ENCODE results near the gene SPDYE6.
A peak's percentile ranks its signal among the peaks of the same experiment; 100 is the strongest.
"Not testable (repeated sequence)": the region's sequence is repeated elsewhere in the genome, so short reads cannot be mapped to it uniquely, and the experiment has no call there.

SPDYE6 gene

GRCh38 chr7:102365390-102365789 is 9.1 kb upstream of the SPDYE6 start:
- not testable (repeated sequence) for H3K4me3 ChIP-seq, H3K27ac ChIP-seq

DNA sequence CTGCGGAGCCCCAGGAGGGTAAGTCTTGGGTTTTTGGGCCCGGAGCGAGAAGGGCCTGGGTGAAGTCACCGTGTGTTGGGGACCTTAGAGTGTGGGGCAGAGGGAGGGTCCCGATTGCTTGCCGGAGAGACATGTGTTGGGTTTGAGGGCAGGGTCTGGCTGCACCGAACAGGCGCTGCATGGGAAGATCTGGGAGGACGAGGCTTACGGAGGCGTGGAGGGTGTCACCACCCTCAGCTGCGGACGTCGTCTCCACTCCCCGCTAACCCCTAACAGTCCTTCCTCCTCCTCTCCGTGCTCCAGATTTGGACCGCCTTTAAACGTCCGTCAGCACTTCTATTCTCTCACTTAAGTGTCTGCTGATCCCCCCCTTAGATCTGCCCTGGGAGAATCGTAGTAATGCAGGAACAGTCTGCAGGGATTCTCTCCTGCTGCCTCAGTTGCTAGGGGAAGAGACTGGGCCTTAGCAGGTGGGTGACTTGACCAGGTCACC is 8.2 kb upstream of the SPDYE6 start:
- peak overlapping the region; percentile 65 to 99 (median 81) for H3K4me3 ChIP-seq
- H3K27ac ChIP-seq, result peak overlapping the region; percentile 49 to 99 (median 93)

DNA sequence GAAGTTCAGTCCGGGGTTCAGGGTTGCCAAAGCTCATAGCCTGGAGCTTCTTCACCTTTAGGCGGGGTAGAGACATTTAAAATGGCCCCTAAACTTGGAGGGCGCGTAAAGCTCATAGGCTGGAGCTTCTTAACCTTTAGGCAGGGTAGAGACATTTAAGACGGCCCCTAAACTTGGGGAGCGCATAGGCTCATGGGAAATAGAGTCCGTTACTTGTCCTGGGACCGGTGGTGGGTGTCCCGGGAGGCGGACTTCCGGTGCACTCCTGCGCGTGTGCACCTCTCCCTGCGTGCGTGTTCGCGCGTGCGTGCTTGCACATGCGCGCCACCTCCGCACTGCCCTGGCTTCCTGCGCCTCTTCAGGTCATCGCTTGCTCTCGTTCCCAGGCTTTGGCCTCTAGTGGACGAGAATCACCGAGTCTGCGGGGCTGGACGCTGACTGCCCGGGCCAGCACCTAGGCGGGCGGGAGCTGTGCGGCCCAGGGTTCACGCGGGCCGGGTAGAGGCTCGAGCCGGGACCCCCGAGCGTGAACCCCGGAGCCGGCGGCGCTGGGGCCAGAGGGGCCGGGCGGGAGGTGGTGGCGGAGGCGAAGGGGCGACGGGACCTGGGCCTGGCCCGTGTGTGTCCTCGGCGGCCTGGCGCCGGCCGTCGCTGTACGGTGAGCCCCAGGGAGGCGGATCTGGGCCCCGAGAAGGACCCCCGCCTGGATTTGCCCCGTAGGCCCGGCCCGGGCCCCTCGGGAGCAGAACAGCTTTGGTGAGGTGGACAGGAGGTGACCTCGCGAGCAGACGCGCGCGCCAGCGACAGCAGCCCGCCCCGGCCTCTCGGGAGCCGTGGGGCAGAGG is 7.5 kb upstream of the SPDYE6 start:
- H3K27ac ChIP-seq, result peak overlapping the region; percentile 49 to 99 (median 93)
- peak overlapping the region; percentile 65 to 99 (median 81) for H3K4me3 ChIP-seq

- H3K27ac ChIP-seq, H3K4me3 ChIP-seq: not testable (repeated sequence)
Measured at GRCh38 chr7:102346983-102347382, 9.3 kb downstream of the SPDYE6 start.

DNA sequence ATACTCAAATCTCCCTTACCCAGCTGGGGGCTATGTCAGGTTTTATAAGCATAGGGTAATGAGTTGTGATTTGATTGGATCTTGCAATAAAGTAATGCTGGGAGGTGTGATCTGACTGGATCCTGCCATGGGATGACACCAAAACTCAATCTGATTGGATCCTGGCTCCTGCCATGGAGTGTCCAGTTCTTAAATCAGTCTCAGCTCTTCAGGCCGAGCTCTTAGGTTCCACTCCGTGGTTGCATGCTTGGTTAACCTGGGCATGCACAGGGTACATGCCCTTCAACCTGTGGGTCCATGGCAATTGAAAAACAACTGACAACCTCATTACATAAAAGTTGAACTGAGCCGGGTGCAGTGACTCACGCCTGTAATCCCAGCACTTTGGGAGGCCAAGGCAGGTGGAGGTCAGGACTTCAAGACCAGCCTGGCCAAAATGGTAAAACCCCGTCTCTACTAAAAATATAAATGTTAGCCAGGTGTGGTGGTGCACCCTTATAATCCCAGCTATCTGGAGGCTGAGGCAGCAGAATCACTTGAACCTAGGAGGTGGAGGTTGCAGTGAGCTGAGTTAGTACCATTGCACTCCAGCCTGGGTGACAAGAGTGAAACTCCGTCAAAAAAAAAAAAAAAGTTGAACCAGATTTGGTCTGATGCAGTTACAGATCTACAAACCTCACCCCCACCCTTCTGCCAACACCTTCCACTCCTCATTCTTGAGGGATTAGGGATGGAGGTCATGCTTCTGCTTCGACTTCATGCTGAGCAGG is 15.5 kb downstream of the SPDYE6 start:
- not testable (repeated sequence) for H3K4me3 ChIP-seq, H3K27ac ChIP-seq

- H3K4me3 ChIP-seq, H3K27ac ChIP-seq: not testable (repeated sequence)
Measured at GRCh38 chr7:102337420-102337819, 18.8 kb downstream of the SPDYE6 start.

DNA sequence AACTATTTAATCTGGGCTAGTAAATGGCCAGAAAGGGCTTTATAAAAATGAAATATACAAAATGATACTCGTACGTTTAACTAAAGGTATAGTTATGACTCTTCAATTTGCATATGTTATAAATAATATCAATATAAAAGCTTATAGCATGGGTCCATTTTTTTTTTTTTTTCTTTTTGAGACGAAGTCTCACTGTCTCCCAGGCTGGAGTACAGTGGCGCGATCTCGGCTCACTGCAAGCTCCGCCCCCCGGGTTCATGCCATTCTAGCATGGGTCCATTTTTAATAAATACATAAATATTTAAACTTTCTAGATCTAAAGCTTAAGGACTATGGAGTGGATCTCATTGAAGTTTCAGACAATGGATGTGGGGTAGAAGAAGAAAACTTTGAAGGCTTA is 19.2 kb downstream of the SPDYE6 start:
- H3K4me3 ChIP-seq, H3K27ac ChIP-seq: not testable (repeated sequence)

- not testable (repeated sequence) for H3K27ac ChIP-seq, H3K4me3 ChIP-seq
Measured at GRCh38 chr7:102335574-102335973, 20.7 kb downstream of the SPDYE6 start.

DNA sequence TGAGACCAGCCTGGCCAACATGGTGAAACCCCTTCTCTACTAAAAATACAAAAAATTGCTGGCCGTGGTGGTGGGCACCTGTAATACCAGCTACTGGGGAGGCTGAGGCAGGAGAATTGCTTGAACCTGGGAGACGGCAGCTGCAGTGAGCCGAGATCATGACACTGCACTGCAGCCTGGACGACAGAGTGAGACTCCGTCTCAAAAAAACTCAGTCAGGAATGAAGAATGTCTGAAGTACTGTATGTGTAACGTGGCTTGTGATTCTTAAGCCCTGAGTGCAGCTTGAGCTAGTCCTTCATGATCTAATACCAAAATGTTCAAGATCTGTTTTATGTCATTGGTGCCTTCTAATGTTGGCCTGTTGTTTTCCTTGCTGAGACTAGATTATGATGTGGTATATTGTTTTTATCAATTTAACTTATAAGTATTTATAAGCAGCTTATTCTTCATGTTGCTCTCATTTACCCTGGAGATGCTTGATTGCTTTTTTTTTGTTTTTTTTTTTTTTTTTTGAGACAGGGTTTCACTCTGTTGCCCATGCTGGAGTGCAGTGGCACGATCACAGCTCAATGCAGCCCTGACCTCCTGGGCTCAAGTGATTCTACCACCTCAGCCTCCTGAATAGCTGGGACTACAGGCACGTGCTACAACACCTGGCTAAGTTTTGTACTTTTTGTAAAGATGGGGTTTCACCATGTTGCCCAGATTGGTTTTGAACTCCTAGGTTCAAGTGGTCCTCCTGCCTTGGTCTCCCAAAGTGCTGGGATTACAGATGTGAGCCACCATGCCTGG is 25.4 kb downstream of the SPDYE6 start:
- not testable (repeated sequence) for H3K4me3 ChIP-seq, H3K27ac ChIP-seq

- H3K4me3 ChIP-seq, H3K27ac ChIP-seq: not testable (repeated sequence)
Measured at GRCh38 chr7:102329366-102329765, 26.9 kb downstream of the SPDYE6 start.

GRCh38 chr7:102328863-102329262 is 27.4 kb downstream of the SPDYE6 start:
- H3K4me3 ChIP-seq, H3K27ac ChIP-seq: not testable (repeated sequence)

DNA sequence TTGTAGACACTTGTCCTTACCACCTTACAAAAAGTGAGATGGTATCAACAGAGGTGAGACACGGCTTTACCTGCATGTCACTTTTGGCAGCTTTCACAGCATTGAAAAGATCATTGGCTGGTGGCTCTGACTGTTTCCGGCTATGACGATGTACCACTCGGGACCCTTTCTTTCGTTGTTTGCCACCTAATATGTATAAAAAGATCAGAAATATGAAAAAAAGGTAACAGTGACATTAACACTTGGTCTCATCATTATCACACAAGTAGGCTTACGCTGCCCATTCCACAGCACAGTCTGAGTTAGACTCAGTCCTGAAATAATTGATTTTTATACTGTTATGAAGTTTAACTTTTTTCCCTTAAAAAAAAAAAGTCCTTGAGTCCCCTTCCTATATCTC is 29.1 kb downstream of the SPDYE6 start:
- not testable (repeated sequence) for H3K4me3 ChIP-seq, H3K27ac ChIP-seq

DNA sequence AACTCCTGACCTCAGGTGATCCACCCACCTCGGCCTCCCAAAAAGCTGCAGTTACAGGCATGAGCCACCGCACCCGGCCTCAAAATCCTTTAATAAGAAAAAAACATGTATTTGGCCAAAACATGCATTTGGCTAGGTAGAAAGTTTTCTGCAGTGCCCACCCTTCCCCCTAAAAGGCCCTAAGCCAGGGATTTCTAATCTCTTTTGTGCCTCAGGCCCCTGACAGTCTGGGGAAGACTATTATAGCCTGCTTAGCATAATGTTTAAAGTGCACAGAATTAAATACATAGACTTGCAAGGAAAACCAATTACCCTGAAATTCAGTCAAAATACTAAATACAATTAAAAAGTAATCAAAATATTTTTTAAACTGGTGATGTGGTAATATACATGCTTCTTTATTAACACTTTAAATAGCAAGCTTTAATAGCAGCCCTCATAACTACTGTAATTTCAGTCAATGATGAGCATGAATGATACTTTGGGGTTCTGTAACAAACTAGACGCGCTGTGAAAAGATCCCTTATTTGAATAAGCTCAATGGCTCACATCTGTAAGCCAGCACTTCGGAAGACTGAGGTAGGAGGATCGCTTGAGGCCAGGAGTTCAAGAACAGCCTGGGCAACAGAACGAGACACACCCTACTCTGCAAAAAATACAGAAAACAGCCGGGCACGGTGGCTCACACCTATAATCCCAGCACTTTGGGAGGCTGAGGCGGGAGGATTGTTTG is 29.9 kb downstream of the SPDYE6 start:
- Histone ChIP-seq H3K4me3 (no peak overlapping the region), H3K27ac (no peak overlapping the region)

GRCh38 chr7:102325106-102325505 is 31.1 kb downstream of the SPDYE6 start:
- not testable (repeated sequence) for H3K27ac ChIP-seq, H3K4me3 ChIP-seq

- no peak overlapping the region for H3K27ac ChIP-seq
- no peak overlapping the region for H3K4me3 ChIP-seq
Measured at GRCh38 chr7:102323914-102324195, 32.4 kb downstream of the SPDYE6 start.

- H3K27ac ChIP-seq, result no peak overlapping the region
- no peak overlapping the region for H3K4me3 ChIP-seq
Measured at GRCh38 chr7:102322202-102322715, 34.0 kb downstream of the SPDYE6 start.

DNA sequence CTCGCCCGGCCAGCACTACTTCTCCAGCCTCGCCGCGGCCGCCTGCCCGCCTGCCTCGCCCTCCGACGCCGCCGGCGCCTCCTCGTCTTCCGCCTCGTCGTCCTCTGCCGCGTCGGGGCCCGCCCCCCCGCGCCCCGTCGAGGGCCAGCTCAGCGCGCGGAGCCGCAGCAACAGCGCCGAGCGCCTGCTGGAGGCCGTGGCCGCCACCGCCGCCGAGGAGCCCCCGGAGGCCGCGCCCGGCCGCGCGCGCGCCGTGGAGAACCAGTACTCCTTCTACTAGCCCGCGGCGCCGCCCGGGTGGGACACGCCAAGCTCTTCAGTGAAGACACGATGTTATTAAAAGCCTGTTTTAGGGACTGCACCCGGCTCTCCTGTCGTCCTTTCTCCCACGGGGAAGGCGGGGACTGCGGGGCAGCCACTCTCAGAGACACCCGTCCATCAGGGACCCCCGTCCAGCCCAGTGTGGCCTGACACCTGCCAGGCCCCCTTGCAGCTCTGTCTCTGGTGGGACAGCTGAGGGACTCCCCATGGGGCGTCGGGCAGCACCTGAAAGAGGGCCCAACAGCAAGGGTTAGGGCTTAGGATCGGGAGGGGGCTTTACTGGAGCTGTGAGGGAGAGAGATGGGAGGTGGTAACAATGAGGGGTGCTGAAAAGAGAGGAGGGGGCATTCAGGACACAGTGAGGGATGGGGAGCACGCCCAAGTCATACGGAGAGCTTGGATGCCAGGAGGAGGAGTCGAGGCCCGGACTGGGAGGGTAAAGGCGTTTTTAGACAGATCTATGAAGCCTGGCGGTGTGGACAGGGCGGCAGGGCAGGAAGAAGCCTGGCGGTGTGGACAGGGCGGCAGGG is 34.7 kb downstream of the SPDYE6 start:
- peak overlapping the region in 2 of 21 experiments; percentile 41 to 62 for H3K27ac ChIP-seq
- peak overlapping the region in 1 of 7 experiments; percentile 2 for H3K4me3 ChIP-seq

GRCh38 chr7:102320601-102321350 is 35.5 kb downstream of the SPDYE6 start:
- peak overlapping the region in 1 of 7 experiments; percentile 2 for H3K4me3 ChIP-seq
- no peak overlapping the region for H3K27ac ChIP-seq
